ENCODE measurements around the gene LIPC. TPM values are rescaled to one million over a fixed set of nuclear protein-coding genes. Genes with fewer than 3 reads are reported as not detected.

LIPC gene
- total and polyA plus RNA-seq, 10 donors: 0.47 to 2.5 (median 1.0) TPM

- 81 to 92% (median 89%) methylated on average over 5 of the region's 5 CpGs for WGBS, 5 donors
- Histone ChIP-seq H3K4me1 (no peaks in the 10 kb centered on the region), H3K9me3 (no peaks in the 10 kb centered on the region), H3K4me3 (no peak overlapping the region), H3K36me3 (no peaks in the 10 kb centered on the region), H3K27me3 (replicated peaks in 1 of 7) (no peaks in the 10 kb centered on the region), H3K27ac (no peak overlapping the region)
- intact Hi-C loops (cut with DNase I; ENCODE audit: low total_unique reads): no loop called here
- DNase-seq: no peak
- no peak for TF ChIP-seq POLR2A (IDR thresholded peaks at IDR 0.05)
- TF ChIP-seq POLR2AphosphoS5 (IDR thresholded peaks at IDR 0.05): no peak
- TF ChIP-seq CTCF (IDR thresholded peaks at IDR 0.05 in 8 of 11, conservative IDR thresholded peaks at IDR 0.05 in 3 of 11): no peak
Observed at GRCh38 chr15:58424722-58425121, 7.1 kb upstream of the LIPC start.

- H3K36me3 ChIP-seq: no peaks in the 10 kb centered on the region
- intact Hi-C loops (cut with DNase I; ENCODE audit: low total_unique reads): no loop called here
- no peak for DNase-seq
- H3K4me3 ChIP-seq: no peak overlapping the region
- no peak for TF ChIP-seq POLR2A (IDR thresholded peaks at IDR 0.05)
- no peak for TF ChIP-seq CTCF (IDR thresholded peaks at IDR 0.05 in 8 of 11, conservative IDR thresholded peaks at IDR 0.05 in 3 of 11)
- no peak for TF ChIP-seq POLR2AphosphoS5 (IDR thresholded peaks at IDR 0.05)
- no peaks in the 10 kb centered on the region for H3K27me3 ChIP-seq (replicated peaks in 1 of 7)
- no peaks in the 10 kb centered on the region for H3K9me3 ChIP-seq
- 60 to 81% (median 76%) methylated on average over 3 of the region's 3 CpGs for WGBS, 5 donors
- H3K4me1 ChIP-seq: no peaks in the 10 kb centered on the region
- no peak overlapping the region for H3K27ac ChIP-seq
Observed at GRCh38 chr15:58425185-58425584, 6.6 kb upstream of the LIPC start.

GRCh38 chr15:58425834-58426233 is 6.0 kb upstream of the LIPC start:
- Histone ChIP-seq H3K36me3 (no peaks in the 10 kb centered on the region), H3K4me3 (no peak overlapping the region), H3K9me3 (no peaks in the 10 kb centered on the region), H3K27ac (no peak overlapping the region), H3K27me3 (replicated peaks in 1 of 7) (no peaks in the 10 kb centered on the region), H3K4me1 (no peaks in the 10 kb centered on the region)
- WGBS, 5 donors: 63 to 77% (median 72%) methylated on average over 1 of the region's 1 CpG
- TF ChIP-seq POLR2AphosphoS5 (IDR thresholded peaks at IDR 0.05) (no peak), CTCF (IDR thresholded peaks at IDR 0.05 in 8 of 11, conservative IDR thresholded peaks at IDR 0.05 in 3 of 11) (no peak), POLR2A (IDR thresholded peaks at IDR 0.05) (no peak)
- no peak for DNase-seq
- intact Hi-C loops (cut with DNase I; ENCODE audit: low total_unique reads): no loop called here

GRCh38 chr15:58426501-58426900 is 5.3 kb upstream of the LIPC start:
- H3K4me3 ChIP-seq: no peak overlapping the region
- intact Hi-C loops (cut with DNase I; ENCODE audit: low total_unique reads): no loop called here
- WGBS, 5 donors: 80 to 100% (median 93%) methylated on average over 1 of the region's 1 CpG

More at GRCh38 chr15:58426501-58426900, 5.3 kb upstream of the LIPC start:
- DNase-seq: no peak
- Histone ChIP-seq H3K27ac (no peak overlapping the region), H3K36me3 (no peaks in the 10 kb centered on the region), H3K27me3 (replicated peaks in 1 of 7) (no peaks in the 10 kb centered on the region), H3K4me1 (no peaks in the 10 kb centered on the region), H3K9me3 (no peaks in the 10 kb centered on the region)
- TF ChIP-seq POLR2A (IDR thresholded peaks at IDR 0.05) (no peak), POLR2AphosphoS5 (IDR thresholded peaks at IDR 0.05) (no peak), CTCF (IDR thresholded peaks at IDR 0.05 in 8 of 11, conservative IDR thresholded peaks at IDR 0.05 in 3 of 11) (no peak)

All from spleen (tissue), 11 donors.